Neural crest cell (in vitro differentiated cells): ENCODE results near the gene SEMA3A. TPM values are rescaled to one million over a fixed set of nuclear protein-coding genes. Genes with fewer than 3 reads are reported as not detected.

ENCODE experiments used
- DNase-seq: peaks from one replicate; pipeline ENCODE4 v3.0.0; 2021; ENCODE audit warnings: low read depth, mixed read lengths, low spot score
- H3K27ac Mint-ChIP-seq: one replicate; pipeline ENCODE4 v1.8.0; 2021; ENCODE audit warnings: mild to moderate bottlenecking, mixed read lengths; ENCODE audit not compliant: unreplicated experiment
- H3K27me3 Mint-ChIP-seq: 2 replicates; pipeline ENCODE4 v1.8.0; 2021; ENCODE audit warnings: low read depth, mild to moderate bottlenecking, mixed read lengths
- H3K36me3 Mint-ChIP-seq: 2 replicates; pipeline ENCODE4 v1.8.0; 2021; ENCODE audit warnings: low read depth, mild to moderate bottlenecking, mixed read lengths
- H3K4me1 Mint-ChIP-seq: 2 replicates; pipeline ENCODE4 v1.8.0; 2021; ENCODE audit warnings: mixed read lengths
- H3K4me3 Mint-ChIP-seq: one replicate; pipeline ENCODE4 v1.8.0; 2021; ENCODE audit warnings: mild to moderate bottlenecking, mixed read lengths
- H3K9me3 Mint-ChIP-seq: 2 replicates; pipeline ENCODE4 v1.8.0; 2021; ENCODE audit warnings: mixed read lengths
- CTCF ChIP-seq: fragments of 200-600 bp; sonication (generic); conservative IDR thresholded peaks from 2 replicates; pipeline ENCODE4 v1.5.0; 2021; ENCODE audit warnings: antibody characterized with exemption, mild to moderate bottlenecking
- total RNA-seq: library from RNA; stranded (reverse); gene quantifications from 2 replicates; pipeline ENCODE4 v1.2.1, GENCODE V29; 2021

Gene SEMA3A
- total RNA-seq, 1 donor from 2014 or later = 24.7 TPM

GRCh38 chr7:84182301-84182700 is 12.3 kb downstream of the SEMA3A start:
- Mint-ChIP-seq H3K9me3 (no peaks in the 10 kb centered on the region), H3K36me3 (no peaks in the 10 kb centered on the region), H3K27ac (no peak overlapping the region), H3K4me1 (peaks cover 17% of the 10 kb centered on the region), H3K27me3 (no peaks in the 10 kb centered on the region), H3K4me3 (no peak overlapping the region)
- DNase-seq = no peak
- TF ChIP-seq CTCF = no peak

DNA sequence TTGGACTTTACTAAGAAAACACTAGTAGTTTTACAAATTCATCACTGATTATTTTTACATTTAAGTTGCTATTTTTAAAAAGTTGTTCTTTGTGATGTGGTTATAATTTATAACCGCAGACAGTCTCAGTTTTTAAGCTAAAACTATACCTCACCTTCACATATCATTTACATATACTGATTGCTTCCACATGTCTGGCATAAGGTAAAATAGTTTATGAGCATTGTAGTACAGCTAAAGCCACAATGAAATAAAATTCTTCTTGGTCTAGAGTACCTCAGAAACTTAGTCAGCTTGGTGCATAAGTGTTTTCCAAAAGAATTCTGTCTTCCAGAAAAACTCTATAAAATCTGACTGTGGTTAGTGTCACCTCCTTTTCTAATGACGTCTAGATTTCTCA is 13.0 kb downstream of the SEMA3A start:
- H3K27ac Mint-ChIP-seq = no peak overlapping the region

DNA sequence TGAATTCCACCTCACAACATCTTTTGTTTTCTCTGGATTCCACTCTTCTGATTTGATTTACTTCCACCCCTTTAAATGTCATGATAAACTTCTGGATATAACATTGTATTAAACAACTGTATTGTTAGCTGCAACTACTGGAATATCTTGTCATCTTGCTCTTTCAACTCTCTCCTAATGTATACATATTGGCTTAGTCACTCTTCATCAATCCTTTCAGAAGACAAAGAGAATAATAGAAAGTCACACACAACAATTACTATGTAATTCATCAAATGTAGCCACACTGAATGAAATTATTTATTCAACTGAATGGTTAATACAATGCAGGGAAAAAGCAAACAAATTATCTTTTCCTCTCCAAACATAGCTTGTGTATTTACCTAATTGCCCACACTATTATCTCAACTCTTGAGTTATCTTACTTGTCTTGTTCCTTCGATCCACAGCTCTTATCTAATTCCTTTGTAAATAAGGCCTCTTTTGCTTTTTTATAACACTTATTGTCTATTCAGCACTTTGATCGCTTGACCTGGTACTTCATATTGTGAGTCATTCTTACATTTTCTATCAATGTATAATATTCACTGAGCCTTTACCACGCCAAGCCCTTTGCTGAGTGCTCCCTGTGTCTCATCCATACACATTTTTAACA is 16.7 kb downstream of the SEMA3A start:
- no peak for DNase-seq
- Mint-ChIP-seq H3K9me3 (no peaks in the 10 kb centered on the region), H3K36me3 (peaks cover 8% of the 10 kb centered on the region), H3K27ac (no peak overlapping the region), H3K4me1 (peaks cover 4% of the 10 kb centered on the region), H3K27me3 (no peaks in the 10 kb centered on the region), H3K4me3 (no peak overlapping the region)
- no peak for TF ChIP-seq CTCF

More for the DNA sequence above, 13.0 kb downstream of the SEMA3A start:
- Mint-ChIP-seq H3K9me3 (no peaks in the 10 kb centered on the region), H3K36me3 (no peaks in the 10 kb centered on the region), H3K4me1 (peaks cover 17% of the 10 kb centered on the region), H3K4me3 (no peak overlapping the region), H3K27me3 (no peaks in the 10 kb centered on the region)
- no peak for DNase-seq
- TF ChIP-seq CTCF = no peak

DNA sequence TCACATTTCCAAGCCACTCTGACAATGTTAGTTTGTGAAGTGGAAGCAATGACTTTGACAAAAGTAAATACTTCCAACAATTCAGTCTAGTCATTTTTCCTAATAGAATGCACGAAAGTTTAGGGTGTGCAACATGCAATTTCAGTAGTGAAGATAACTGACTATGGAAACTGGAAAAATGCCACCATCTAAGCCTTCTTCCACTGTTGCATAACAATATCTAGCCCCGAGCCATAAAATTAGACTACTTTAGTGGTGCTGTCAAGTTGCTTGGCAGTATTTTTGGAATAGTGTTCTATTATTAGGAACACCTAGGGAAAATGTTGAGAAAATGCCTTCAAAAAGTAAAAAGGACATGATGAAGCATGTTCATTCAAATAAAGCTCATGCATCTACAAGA is 17.9 kb downstream of the SEMA3A start:
- Mint-ChIP-seq H3K4me1 (no peaks in the 10 kb centered on the region), H3K27me3 (no peaks in the 10 kb centered on the region), H3K27ac (no peak overlapping the region), H3K36me3 (peaks cover 8% of the 10 kb centered on the region), H3K9me3 (no peaks in the 10 kb centered on the region), H3K4me3 (no peak overlapping the region)
- DNase-seq = no peak
- no peak for TF ChIP-seq CTCF

GRCh38 chr7:84175461-84175860 is 19.1 kb downstream of the SEMA3A start:
- no peaks in the 10 kb centered on the region for H3K9me3 Mint-ChIP-seq
- no peak for TF ChIP-seq CTCF
- H3K27ac Mint-ChIP-seq = no peak overlapping the region
- peaks cover 7% of the 10 kb centered on the region for H3K4me1 Mint-ChIP-seq
- no peaks in the 10 kb centered on the region for H3K27me3 Mint-ChIP-seq
- no peak overlapping the region for H3K4me3 Mint-ChIP-seq
- peaks cover 10% of the 10 kb centered on the region for H3K36me3 Mint-ChIP-seq
- DNase-seq = no peak
